SK-N-SH treated with all-trans-retinoic acid at 6 μM for 48 hours (cell line): Measurements from ENCODE around the gene BYSL.

Experiments used
- ATAC-seq: fragments of 200-7000 bp; cut with Tn5 transposase; 3 replicates; pipeline ENCODE4 v1.9.1; 2020; ENCODE audit warnings: mild to moderate bottlenecking, moderate library complexity
- ARNTL ChIP-seq: fragments of 450-650 bp; formaldehyde crosslinking; IDR thresholded peaks from 2 replicates; pipeline ENCODE4 v1.5.0; 2020; ENCODE audit warnings: low read depth, mild to moderate bottlenecking, moderate library complexity, borderline replicate concordance
- BACH2 ChIP-seq: fragments of 250-450 bp; sonication (Bioruptor Pico); IDR thresholded peaks from 2 replicates; pipeline ENCODE4 v1.9.0; 2021; ENCODE audit warnings: mild to moderate bottlenecking, borderline replicate concordance
- CREB5 ChIP-seq: fragments of 250-450 bp; sonication (Bioruptor Pico); IDR thresholded peaks from 2 replicates; pipeline ENCODE4 v1.5.1; 2020; ENCODE audit warnings: low read depth, mild to moderate bottlenecking, moderate library complexity
- CSDC2 ChIP-seq: fragments of 250-450 bp; sonication (Bioruptor Pico); IDR thresholded peaks from 2 replicates; pipeline ENCODE4 v1.5.0; 2020; ENCODE audit warnings: mild to moderate bottlenecking, moderate library complexity
- CSRNP3 ChIP-seq: fragments of 250-450 bp; sonication (Bioruptor Pico); IDR thresholded peaks from 2 replicates; pipeline ENCODE4 v1.5.1; 2021; ENCODE audit warnings: mild to moderate bottlenecking, moderate library complexity
- ESRRG ChIP-seq: fragments of 250-450 bp; sonication (Bioruptor Pico); IDR thresholded peaks from 2 replicates; pipeline ENCODE4 v1.6.1; 2021; ENCODE audit warnings: mild to moderate bottlenecking
- GLIS3 ChIP-seq: fragments of 250-450 bp; sonication (Bioruptor Pico); IDR thresholded peaks from 2 replicates; pipeline ENCODE4 v1.5.0; 2020; ENCODE audit warnings: mild to moderate bottlenecking, moderate library complexity
- ISL1 ChIP-seq: fragments of 250-450 bp; sonication (Bioruptor Pico); IDR thresholded peaks from 2 replicates; pipeline ENCODE4 v2.1.2; 2022; ENCODE audit warnings: mild to moderate bottlenecking, moderate library complexity
- OSR1 ChIP-seq: fragments of 250-450 bp; sonication (Bioruptor Pico); IDR thresholded peaks from 2 replicates; pipeline ENCODE4 v1.8.0; 2022; ENCODE audit warnings: moderate library complexity, mild to moderate bottlenecking, inconsistent platforms
- PATZ1 ChIP-seq: fragments of 250-450 bp; sonication (Bioruptor Pico); IDR thresholded peaks from 2 replicates; pipeline ENCODE4 v1.8.0; 2020; ENCODE audit warnings: mild to moderate bottlenecking, moderate library complexity, borderline replicate concordance
- POU6F1 ChIP-seq: fragments of 250-450 bp; sonication (Bioruptor Pico); IDR thresholded peaks from 2 replicates; pipeline ENCODE4 v1.8.0; 2021; ENCODE audit warnings: low read depth, mild to moderate bottlenecking, moderate library complexity, borderline replicate concordance
- PPARA ChIP-seq: fragments of 250-450 bp; sonication (Bioruptor Pico); IDR thresholded peaks from 2 replicates; pipeline ENCODE4 v1.5.0; 2020; ENCODE audit warnings: mild to moderate bottlenecking, borderline replicate concordance
- RARB ChIP-seq: fragments of 250-450 bp; sonication (Bioruptor Pico); IDR thresholded peaks from 2 replicates; pipeline ENCODE4 v1.8.0; 2021; ENCODE audit warnings: mild to moderate bottlenecking, moderate library complexity
- SNAI2 ChIP-seq: fragments of 250-450 bp; sonication (Bioruptor Pico); IDR thresholded peaks from 2 replicates; pipeline ENCODE4 v1.5.0; 2020; ENCODE audit warnings: mild to moderate bottlenecking, moderate library complexity
- TCF4 ChIP-seq: fragments of 250-450 bp; sonication (Bioruptor Pico); IDR thresholded peaks from 2 replicates; pipeline ENCODE4 v1.8.0; 2021; ENCODE audit warnings: mild to moderate bottlenecking, moderate library complexity, borderline replicate concordance
- TOX ChIP-seq: fragments of 250-450 bp; sonication (Bioruptor Pico); IDR thresholded peaks from 2 replicates; pipeline ENCODE4 v1.8.0; 2021; ENCODE audit warnings: mild to moderate bottlenecking, moderate library complexity, borderline replicate concordance
- ZFP3 ChIP-seq: fragments of 250-450 bp; sonication (Bioruptor Pico); IDR thresholded peaks from 2 replicates; pipeline ENCODE4 v1.5.0; 2020; ENCODE audit warnings: mild to moderate bottlenecking, moderate library complexity
- ZFP30 ChIP-seq: fragments of 450-650 bp; formaldehyde crosslinking; IDR thresholded peaks from 2 replicates; pipeline ENCODE4 v1.5.0; 2022; ENCODE audit warnings: mild to moderate bottlenecking, moderate library complexity
- ZNF565 ChIP-seq: fragments of 450-650 bp; formaldehyde crosslinking; conservative IDR thresholded peaks from 2 replicates; pipeline ENCODE4 v1.5.0; 2020; ENCODE audit warnings: low read depth, mild to moderate bottlenecking, moderate library complexity
- ZNF70 ChIP-seq: fragments of 450-650 bp; formaldehyde crosslinking; IDR thresholded peaks from 2 replicates; pipeline ENCODE4 v1.5.0; 2020; ENCODE audit warnings: mild to moderate bottlenecking, moderate library complexity
- ZNF8 ChIP-seq: fragments of 450-650 bp; formaldehyde crosslinking; IDR thresholded peaks from 2 replicates; pipeline ENCODE4 v1.5.0; 2020; ENCODE audit warnings: mild to moderate bottlenecking, moderate library complexity

Gene BYSL

DNA sequence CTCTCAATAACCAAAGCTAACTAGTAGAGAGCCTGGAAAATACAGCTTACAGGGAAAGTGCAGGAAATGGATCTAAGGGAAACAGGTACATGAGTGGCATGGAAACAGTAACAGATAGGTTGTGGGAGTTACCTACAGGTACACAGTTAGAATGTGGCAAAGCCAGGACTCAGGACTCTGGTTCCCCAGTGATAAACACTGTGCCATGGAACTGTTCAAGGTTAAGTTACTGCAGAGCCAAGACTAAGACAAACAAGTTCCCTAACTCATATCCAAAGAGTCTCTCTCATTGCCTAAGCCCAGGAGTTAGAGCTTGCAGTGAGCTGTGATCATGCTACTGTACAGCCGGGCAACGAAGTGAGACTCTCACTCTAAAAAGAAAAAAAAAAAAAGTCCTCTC, 7.0 kb upstream of the BYSL start:
- TF ChIP-seq ZFP3 (no peak), CSRNP3 (CRISPR knock-in tag) (no peak), ARNTL (CRISPR knock-in tag) (no peak), ZNF70 (CRISPR knock-in tag) (no peak), TOX (CRISPR knock-in tag) (no peak), SNAI2 (CRISPR knock-in tag) (no peak), ISL1 (CRISPR knock-in tag) (no peak)

GRCh38 chr6:41914869-41915530, 6.3 kb upstream of the BYSL start:
- no peak for TF ChIP-seq GLIS3 (CRISPR knock-in tag)
- TF ChIP-seq RARB = no peak
- no peak for TF ChIP-seq ZNF8 (CRISPR knock-in tag)
- no peak for TF ChIP-seq ZNF565 (CRISPR knock-in tag)
- no peak for TF ChIP-seq PPARA (CRISPR knock-in tag)
- TF ChIP-seq ZFP3 = no peak
- no peak for TF ChIP-seq CSRNP3 (CRISPR knock-in tag)
- TF ChIP-seq ARNTL (CRISPR knock-in tag) = no peak
- no peak for TF ChIP-seq CREB5 (CRISPR knock-in tag)
- no peak for TF ChIP-seq TOX (CRISPR knock-in tag)
- TF ChIP-seq POU6F1 (CRISPR knock-in tag) = no peak
- TF ChIP-seq ZNF70 (CRISPR knock-in tag) = no peak
- TF ChIP-seq OSR1 (CRISPR knock-in tag) = no peak
- no peak for TF ChIP-seq ESRRG
- TF ChIP-seq, all 23 proteins: peak for 0
- no peak for ATAC-seq

More for the DNA sequence above, 7.0 kb upstream of the BYSL start:
- no peak for ATAC-seq

DNA sequence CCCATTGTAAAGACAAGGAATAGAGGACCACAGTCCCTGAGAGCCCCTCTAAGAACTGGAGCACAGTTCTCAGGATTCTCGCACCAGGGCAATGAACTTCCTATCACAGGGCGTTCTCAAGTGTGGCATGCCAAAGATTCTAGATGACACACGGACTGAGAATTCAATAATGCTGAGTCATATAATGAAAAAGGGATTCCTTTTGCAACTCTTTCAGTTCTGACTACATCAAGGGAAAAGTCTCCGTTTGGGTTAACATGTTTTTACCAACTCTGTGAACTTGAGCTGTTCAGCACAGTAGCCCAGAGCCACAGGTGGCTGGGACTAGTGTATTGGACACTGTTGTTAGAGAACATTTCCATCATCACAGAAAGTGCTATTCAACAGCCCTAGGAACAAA, 3.8 kb upstream of the BYSL start:
- ATAC-seq = peak; percentile 70

More for the DNA sequence above, 3.8 kb upstream of the BYSL start:
- TF ChIP-seq BACH2 (CRISPR knock-in tag) (no peak), OSR1 (CRISPR knock-in tag) (no peak), TOX (CRISPR knock-in tag) (no peak), GLIS3 (CRISPR knock-in tag) (no peak), ZFP30 (CRISPR knock-in tag) (no peak), ZNF8 (CRISPR knock-in tag) (no peak), ARNTL (CRISPR knock-in tag) (no peak), POU6F1 (CRISPR knock-in tag) (no peak), TCF4 (CRISPR knock-in tag) (no peak), CSRNP3 (CRISPR knock-in tag) (no peak), PPARA (CRISPR knock-in tag) (no peak), ISL1 (CRISPR knock-in tag) (no peak), CREB5 (CRISPR knock-in tag) (no peak), ZNF70 (CRISPR knock-in tag) (no peak), SNAI2 (CRISPR knock-in tag) (no peak), CSDC2 (CRISPR knock-in tag) (no peak), RARB (no peak), ZNF565 (CRISPR knock-in tag) (no peak), PATZ1 (CRISPR knock-in tag) (no peak)
